ENCODE measurements around the gene MYMX.

Gene MYMX

GRCh38 chr6:44234101-44235025 lies 17.6 kb downstream of the MYMX start:
- no peak for DNase-seq

- no peak for DNase-seq
Observed at GRCh38 chr6:44235269-44235668, 18.5 kb downstream of the MYMX start.

- DNase-seq, result no peak
Observed at GRCh38 chr6:44235891-44236516, 19.3 kb downstream of the MYMX start.

GRCh38 chr6:44237021-44237812 lies 20.5 kb downstream of the MYMX start:
- peak; percentile 89 for DNase-seq

GRCh38 chr6:44237813-44238433 lies 21.2 kb downstream of the MYMX start:
- peak; percentile 93 for DNase-seq

GRCh38 chr6:44238687-44239350 lies 22.1 kb downstream of the MYMX start:
- DNase-seq, result no peak

- no peak for DNase-seq
Observed at GRCh38 chr6:44243345-44243744, 26.6 kb downstream of the MYMX start.

GRCh38 chr6:44245391-44245911 lies 28.7 kb downstream of the MYMX start:
- no peak for DNase-seq

GRCh38 chr6:44245912-44246662 lies 29.4 kb downstream of the MYMX start:
- DNase-seq, result peak; percentile 95

GRCh38 chr6:44246663-44247337 lies 30.1 kb downstream of the MYMX start, which contains the start of gene HSP90AB1:
Gene HSP90AB1, plus strand, starts transcription at chr6:44247101. Its CDS starts 1,529 bp downstream, at chr6:44248630.
- DNase-seq, result peak; percentile 98

- DNase-seq, result peak; percentile 96
Observed at GRCh38 chr6:44247338-44248302, 30.9 kb downstream of the MYMX start.

GRCh38 chr6:44248579-44248978 lies 31.9 kb downstream of the MYMX start:
- DNase-seq, result no peak

- no peak for DNase-seq
Observed at GRCh38 chr6:44249082-44249748, 32.5 kb downstream of the MYMX start.

GRCh38 chr6:44250067-44250717 lies 33.5 kb downstream of the MYMX start:
- no peak for DNase-seq

GRCh38 chr6:44250718-44251123 lies 34.0 kb downstream of the MYMX start:
- DNase-seq, result no peak

GRCh38 chr6:44251576-44252524 lies 35.1 kb downstream of the MYMX start:
- no peak for DNase-seq

All from activated effector memory CD4-positive, alpha-beta T cell treated with anti-CD3 and anti-CD28 coated beads, Interleukin-2, amount 50 U/mL, for 16 hours (primary cell).